Stomach (tissue), 4 donors: ENCODE results near the gene AGAP2.

ENCODE experiments used
- CTCF ChIP-seq, 7 experiments: fragments of 450-650 bp in 4 of 7; fragments of 200-600 bp in 3 of 7; sonication (generic) in 3 of 7; IDR thresholded peaks; one replicate each; pipeline ENCODE4 v1.5.1; 2016 to 2019; ENCODE audit warnings: antibody characterized with exemption in 7 of 7, control low read depth in 2 of 7, mild to moderate bottlenecking in 1 of 7
- EP300 ChIP-seq: sonication (generic); formaldehyde crosslinking; IDR thresholded peaks from one replicate; pipeline ENCODE4 v1.6.1; 2017; ENCODE audit warnings: antibody characterized with exemption
- POLR2A ChIP-seq, 4 donors: fragments of 450-650 bp; IDR thresholded peaks; one replicate each; pipeline ENCODE4 v1.6.1; 2016; ENCODE audit warnings: antibody characterized with exemption in 4 of 4, control low read depth in 2 of 4, mild to moderate bottlenecking in 1 of 4, moderate library complexity in 1 of 4
- POLR2AphosphoS5 ChIP-seq, 3 donors: sonication (generic); formaldehyde crosslinking; IDR thresholded peaks; one replicate each; pipeline ENCODE4 v1.6.1; 2016; ENCODE audit warnings: antibody characterized with exemption in 3 of 3

GRCh38 chr12:57766464-57767304, 28.1 kb upstream of the AGAP2 start, which contains the start of gene CYP27B1:
- TF ChIP-seq POLR2A (IDR thresholded peaks at IDR 0.05) (no peak), CTCF (IDR thresholded peaks at IDR 0.05) (no peak), EP300 (no peak), POLR2AphosphoS5 (IDR thresholded peaks at IDR 0.05) (no peak)
